ENCODE results near the gene TAAR8. TPM values are rescaled to one million over a fixed set of nuclear protein-coding genes. Genes with fewer than 3 reads are reported as not detected.
"Not testable (repeated sequence)": the region's sequence is repeated elsewhere in the genome, so short reads cannot be mapped to it uniquely, and the experiment has no call there.

TAAR8 gene
- total and polyA plus RNA-seq, 4 donors: not detected

- H3K36me3 ChIP-seq (ENCODE audit: control insufficient read depth, insufficient read depth, low read length); H3K4me3 ChIP-seq (ENCODE audit: low read depth, low read length); H3K9me3 ChIP-seq (ENCODE audit: control insufficient read depth, insufficient read depth, low read length); H3K27ac ChIP-seq (ENCODE audit: low read depth, low read length); H3K27me3 ChIP-seq (ENCODE audit: control insufficient read depth, insufficient read depth, low read length); H3K4me1 ChIP-seq (ENCODE audit: control insufficient read depth, insufficient read depth, low read length); DNase-seq (ENCODE audit: low read depth in 4 of 6, low spot score in 6 of 6): not testable (repeated sequence)
Measured at GRCh38 chr6:132600900-132601299, 48.4 kb downstream of the TAAR8 start.

Small RNA genes within 50 kb of the gene (small RNA-seq; reads per million reads assigned to genes)
- not detected for gene TAAR7P (ENCODE audit: low replicate concordance)

Other genes with a start within 250 kb of the TAAR8 start
- gene MOXD1, start 151.2 kb upstream of the TAAR8 start, total RNA-seq: 10 to 100 TPM; 12.5 to 21.3 TPM
- 10 to 100 TPM; 11.4 to 32.9 TPM for gene MOXD1, start 151.2 kb upstream of the TAAR8 start, polyA plus RNA-seq (ENCODE audit: insufficient read length in 2 of 2)
- gene STX7, start 39.6 kb upstream of the TAAR8 start, total RNA-seq: 10 to 100 TPM; 54.1 to 73.4 TPM
- 10 to 100 TPM; 69.0 to 96.6 TPM for gene STX7, start 39.6 kb upstream of the TAAR8 start, polyA plus RNA-seq (ENCODE audit: insufficient read length in 2 of 2)
- gene TAAR9, start 14.4 kb upstream of the TAAR8 start, total RNA-seq: not detected
- not detected for gene TAAR9, start 14.4 kb upstream of the TAAR8 start, polyA plus RNA-seq (ENCODE audit: insufficient read length in 2 of 2)
- gene TAAR6, start 17.6 kb downstream of the TAAR8 start, total RNA-seq: not detected
- gene TAAR6, start 17.6 kb downstream of the TAAR8 start, polyA plus RNA-seq (ENCODE audit: insufficient read length in 2 of 2): not detected
- not detected for gene TAAR5, start 37.1 kb downstream of the TAAR8 start, total RNA-seq
- gene TAAR5, start 37.1 kb downstream of the TAAR8 start, polyA plus RNA-seq (ENCODE audit: insufficient read length in 2 of 2): not detected
- not detected for gene TAAR2, start 71.6 kb downstream of the TAAR8 start, total RNA-seq
- not detected for gene TAAR2, start 71.6 kb downstream of the TAAR8 start, polyA plus RNA-seq (ENCODE audit: insufficient read length in 2 of 2)
- not detected for gene TAAR1, start 106.5 kb downstream of the TAAR8 start, total RNA-seq
- gene TAAR1, start 106.5 kb downstream of the TAAR8 start, polyA plus RNA-seq (ENCODE audit: insufficient read length in 2 of 2): not detected
- under 1 TPM; 0.17 to 0.50 TPM for gene VNN1, start 161.4 kb downstream of the TAAR8 start, total RNA-seq
- under 1 TPM; 0.08 to 0.09 TPM for gene VNN1, start 161.4 kb downstream of the TAAR8 start, polyA plus RNA-seq (ENCODE audit: insufficient read length in 2 of 2)
- gene VNN2, start 205.2 kb downstream of the TAAR8 start, total RNA-seq: 10 to 100 TPM in 1 of 2 donors, under 1 TPM in 1; 0.50 to 37.9 TPM
- gene VNN2, start 205.2 kb downstream of the TAAR8 start, polyA plus RNA-seq (ENCODE audit: insufficient read length in 2 of 2): not detected
- gene SLC18B1, start 246.0 kb downstream of the TAAR8 start, total RNA-seq: 10 to 100 TPM; 34.0 to 38.5 TPM
- 10 to 100 TPM; 46.1 to 57.8 TPM for gene SLC18B1, start 246.0 kb downstream of the TAAR8 start, polyA plus RNA-seq (ENCODE audit: insufficient read length in 2 of 2)

Data from spinal cord (tissue), 9 donors.